Epidermal melanocyte (primary cell): ENCODE measurements around the gene VDR.

ENCODE experiments used
- DNase-seq: peaks from one replicate; pipeline ENCODE4 v3.0.0; 2011; ENCODE audit warnings: low spot score; ENCODE audit not compliant: insufficient read length

The VDR gene

GRCh38 chr12:47832263-47832933, 72.4 kb downstream of the VDR start:
- no peak for DNase-seq

- DNase-seq = no peak
These were observed 75.2 kb downstream of the VDR start for GRCh38 chr12:47829584-47829983.

- peak; percentile 98 for DNase-seq
These were observed 75.8 kb downstream of the VDR start for GRCh38 chr12:47828976-47829482.

GRCh38 chr12:47828008-47828975, 76.5 kb downstream of the VDR start:
- peak; percentile 79 for DNase-seq

GRCh38 chr12:47825173-47825639, 79.6 kb downstream of the VDR start:
- no peak for DNase-seq

GRCh38 chr12:47824635-47825034, 80.2 kb downstream of the VDR start:
- no peak for DNase-seq

GRCh38 chr12:47824198-47824597, 80.6 kb downstream of the VDR start:
- DNase-seq = no peak

GRCh38 chr12:47823422-47824086, 81.2 kb downstream of the VDR start:
- DNase-seq = no peak

GRCh38 chr12:47822863-47823262, 81.9 kb downstream of the VDR start:
- DNase-seq = no peak

- DNase-seq = no peak
These were observed 82.4 kb downstream of the VDR start for GRCh38 chr12:47822401-47822800.

- no peak for DNase-seq
These were observed 83.5 kb downstream of the VDR start for GRCh38 chr12:47821346-47821706.

GRCh38 chr12:47820631-47821345, 84.0 kb downstream of the VDR start:
- peak; percentile 92 for DNase-seq

- peak; percentile 84 for DNase-seq
These were observed 84.7 kb downstream of the VDR start, which contains the start of gene HDAC7 for GRCh38 chr12:47819896-47820630. TSS of gene HDAC7 (minus strand) at chr12:47819903. CDS start at chr12:47819785, 118 bp downstream.

- DNase-seq = no peak
These were observed 85.5 kb downstream of the VDR start for GRCh38 chr12:47819138-47819895.

GRCh38 chr12:47818467-47819137, 86.2 kb downstream of the VDR start:
- no peak for DNase-seq

- no peak for DNase-seq
These were observed 86.8 kb downstream of the VDR start for GRCh38 chr12:47818007-47818376.

GRCh38 chr12:47817272-47818006, 87.4 kb downstream of the VDR start:
- DNase-seq = no peak
